MCF 10A (cell line): ENCODE results near the gene TMEM170A. TPM values are rescaled to one million over a fixed set of nuclear protein-coding genes. Genes with fewer than 3 reads are reported as not detected.

ENCODE experiments used
- BruUV-seq: library from RNA; stranded (reverse); fragments of 400-500 nt; replicated peaks from 2 replicates; lab custom pipeline; 2021; lab: Mats Ljungman, UMichigan
- CTCF ChIA-PET: fragments of 300-600 bp; sonication (Branson Sonifier 250); formaldehyde crosslinking; extraction: SDS; loops from one replicate; lab custom pipeline; 2021; ENCODE audit warnings: antibody characterized with exemption, inconsistent platforms; lab: Yijun Ruan, JAX
- POLR2A ChIA-PET: fragments of 300-600, 350-650 bp; sonication (Branson Sonifier 250); formaldehyde crosslinking; extraction: SDS; loops from one replicate; lab custom pipeline; 2020; ENCODE audit warnings: antibody characterized with exemption, inconsistent platforms; lab: Yijun Ruan, JAX
- DNase-seq: peaks from one replicate; pipeline ENCODE4 v3.0.0-alpha.2; 2018; ENCODE audit not compliant: unreplicated experiment
- H3K27ac Mint-ChIP-seq: one replicate; pipeline ENCODE4 v1.8.0; 2022; ENCODE audit warnings: mild to moderate bottlenecking, low read depth, mixed read lengths; ENCODE audit not compliant: unreplicated experiment
- H3K27me3 Mint-ChIP-seq: one replicate; pipeline ENCODE4 v1.8.0; 2022; ENCODE audit warnings: mixed read lengths; ENCODE audit not compliant: insufficient read depth, unreplicated experiment
- H3K36me3 Mint-ChIP-seq: one replicate; pipeline ENCODE4 v1.8.0; 2022; ENCODE audit warnings: mild to moderate bottlenecking, moderate library complexity, mixed read lengths; ENCODE audit not compliant: insufficient read depth, unreplicated experiment
- H3K4me1 Mint-ChIP-seq: one replicate; pipeline ENCODE4 v1.8.0; 2022; ENCODE audit warnings: mixed read lengths; ENCODE audit not compliant: insufficient read depth, unreplicated experiment
- H3K4me3 Mint-ChIP-seq: one replicate; pipeline ENCODE4 v1.8.0; 2022; ENCODE audit warnings: mild to moderate bottlenecking, moderate library complexity, mixed read lengths; ENCODE audit not compliant: unreplicated experiment
- H3K9me3 Mint-ChIP-seq: one replicate; pipeline ENCODE4 v1.8.0; 2022; ENCODE audit warnings: mixed read lengths; ENCODE audit not compliant: unreplicated experiment
- CTCF ChIP-seq: fragments of 200-600 bp; IDR thresholded peaks from one replicate; pipeline ENCODE4 v1.8.0; 2022; ENCODE audit warnings: antibody characterized with exemption, mild to moderate bottlenecking; ENCODE audit not compliant: unreplicated experiment
- intact Hi-C: fragments of 100-400 bp; cut with micrococcal nuclease; formaldehyde crosslinking; loops from 2 replicates; pipeline ENCODE4 v1.14.1; 2022
- total RNA-seq: library from RNA; stranded (reverse); gene quantifications from 2 replicates; pipeline ENCODE4 v1.2.3, GENCODE V29; 2022

TMEM170A gene
- total RNA-seq, 1 experiment from 2014 or later = 20.1 TPM

DNA sequence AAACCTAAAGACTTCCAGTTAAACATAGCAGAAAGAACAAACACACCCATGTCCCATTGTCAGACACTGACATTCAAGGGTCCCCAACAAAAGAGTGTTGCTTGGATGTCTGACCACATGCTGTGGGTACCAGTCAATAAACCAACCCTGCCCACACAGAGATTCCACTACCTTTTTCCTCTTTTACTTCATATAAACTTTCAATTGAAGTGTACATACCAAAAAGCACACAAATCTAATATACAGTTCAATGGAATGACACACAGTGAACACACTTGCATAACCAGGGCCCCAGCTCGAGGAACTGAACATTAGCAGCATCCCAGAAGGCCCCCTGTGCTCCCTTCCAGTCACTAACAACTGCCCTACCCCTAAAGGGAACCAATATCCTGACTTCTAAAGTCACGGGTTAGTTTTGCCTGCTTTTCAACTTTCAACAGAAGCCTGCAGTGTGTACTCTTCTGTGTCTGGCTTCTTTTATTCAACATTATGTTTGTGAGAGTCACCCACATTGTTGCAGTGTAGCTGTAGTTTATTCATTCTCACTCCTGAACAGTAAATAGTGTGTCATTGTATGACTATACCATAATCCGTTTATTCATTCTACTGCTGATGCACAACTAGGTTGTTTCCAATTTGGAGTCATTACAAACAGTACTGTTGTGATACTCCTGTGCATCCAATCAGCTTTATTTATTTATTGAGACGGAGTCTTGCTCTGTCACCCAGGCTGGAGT is 49.2 kb downstream of the TMEM170A start:
- ChIA-PET CTCF (interaction anchor here (0.6 to 0.8 kb wide), 3 partner anchors 56 to 390 kb away, joined by 3 to 4 read pairs (median 3); no protein-coding TSS in a partner anchor), POLR2A (interaction anchor here (0.7 kb wide), 1 partner anchor 15 kb away, joined by 3 read pairs; no protein-coding TSS in a partner anchor)
- peaks cover 38% of the 10 kb centered on the region for H3K36me3 Mint-ChIP-seq
- H3K27ac Mint-ChIP-seq = no peak overlapping the region
- DNase-seq = no peak
- BruUV-seq = no TSS peak
- intact Hi-C loops = no loop called here
- H3K4me1 Mint-ChIP-seq = peaks cover 8% of the 10 kb centered on the region
- H3K9me3 Mint-ChIP-seq = no peaks in the 10 kb centered on the region
- H3K27me3 Mint-ChIP-seq = no peaks in the 10 kb centered on the region
- TF ChIP-seq CTCF = no peak
- H3K4me3 Mint-ChIP-seq = no peak overlapping the region

DNA sequence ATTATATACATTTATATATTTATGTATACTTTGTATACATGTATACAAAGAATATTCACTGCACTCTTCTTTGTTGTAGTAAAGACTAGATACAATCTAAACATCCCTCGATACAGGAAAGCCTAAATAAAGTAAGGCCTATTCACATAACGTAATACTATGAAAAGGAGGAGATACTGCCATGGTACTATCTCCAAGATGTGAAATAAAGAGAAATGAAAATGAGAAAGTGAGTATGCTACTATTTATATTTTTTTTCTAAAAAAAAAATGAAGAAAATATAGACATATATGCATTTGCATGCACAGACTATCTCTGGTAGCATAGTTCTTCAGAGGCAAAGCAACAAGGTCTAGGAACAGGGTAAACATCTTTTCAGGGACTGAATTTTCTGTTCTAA is 50.5 kb downstream of the TMEM170A start:
- CTCF ChIA-PET = interaction anchor here (0.8 to 0.9 kb wide), 2 partner anchors 12 to 214 kb away, joined by 3 to 4 read pairs; no protein-coding TSS in a partner anchor
- no TSS peak for BruUV-seq
- TF ChIP-seq CTCF = no peak
- POLR2A ChIA-PET = interaction anchor here (0.6 kb wide), 1 partner anchor 18 kb away, joined by 3 read pairs; no protein-coding TSS in a partner anchor
- Mint-ChIP-seq H3K27ac (no peak overlapping the region), H3K27me3 (no peaks in the 10 kb centered on the region), H3K9me3 (no peaks in the 10 kb centered on the region), H3K4me3 (no peak overlapping the region), H3K4me1 (peaks cover 8% of the 10 kb centered on the region), H3K36me3 (peaks cover 52% of the 10 kb centered on the region)
- DNase-seq = no peak
- intact Hi-C loops = no loop called here

DNA sequence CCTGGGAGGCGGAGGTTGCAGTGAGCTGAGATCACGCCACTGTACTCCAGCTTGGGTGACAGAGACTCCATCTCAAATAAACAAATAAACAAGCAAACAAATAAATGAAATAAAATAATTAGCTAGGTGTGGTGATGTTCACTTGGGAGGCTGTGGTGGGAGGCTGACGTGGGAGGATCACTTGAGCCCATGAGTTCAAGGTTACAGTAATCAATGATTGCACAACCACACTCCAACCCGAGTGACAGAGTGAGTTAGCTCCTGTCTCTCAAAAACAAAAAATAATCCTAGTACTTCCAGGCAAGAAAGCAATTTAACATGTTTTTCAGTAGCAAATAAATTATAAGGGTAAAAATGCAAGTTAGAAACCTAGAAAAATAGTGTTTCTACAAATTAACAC is 57.5 kb downstream of the TMEM170A start:
- Mint-ChIP-seq H3K4me1 (no peaks in the 10 kb centered on the region), H3K36me3 (peaks cover 67% of the 10 kb centered on the region), H3K9me3 (no peaks in the 10 kb centered on the region), H3K27ac (no peak overlapping the region), H3K27me3 (no peaks in the 10 kb centered on the region), H3K4me3 (no peak overlapping the region)
- intact Hi-C loops = no loop called here
- POLR2A ChIA-PET = no interaction called here
- no peak for DNase-seq
- CTCF ChIA-PET = interaction anchor here (0.6 to 8.5 kb wide), 3 partner anchors 26 to 209 kb away, joined by 3 to 117 read pairs (median 3); no protein-coding TSS in a partner anchor
- TF ChIP-seq CTCF = no peak
- BruUV-seq = no TSS peak

DNA sequence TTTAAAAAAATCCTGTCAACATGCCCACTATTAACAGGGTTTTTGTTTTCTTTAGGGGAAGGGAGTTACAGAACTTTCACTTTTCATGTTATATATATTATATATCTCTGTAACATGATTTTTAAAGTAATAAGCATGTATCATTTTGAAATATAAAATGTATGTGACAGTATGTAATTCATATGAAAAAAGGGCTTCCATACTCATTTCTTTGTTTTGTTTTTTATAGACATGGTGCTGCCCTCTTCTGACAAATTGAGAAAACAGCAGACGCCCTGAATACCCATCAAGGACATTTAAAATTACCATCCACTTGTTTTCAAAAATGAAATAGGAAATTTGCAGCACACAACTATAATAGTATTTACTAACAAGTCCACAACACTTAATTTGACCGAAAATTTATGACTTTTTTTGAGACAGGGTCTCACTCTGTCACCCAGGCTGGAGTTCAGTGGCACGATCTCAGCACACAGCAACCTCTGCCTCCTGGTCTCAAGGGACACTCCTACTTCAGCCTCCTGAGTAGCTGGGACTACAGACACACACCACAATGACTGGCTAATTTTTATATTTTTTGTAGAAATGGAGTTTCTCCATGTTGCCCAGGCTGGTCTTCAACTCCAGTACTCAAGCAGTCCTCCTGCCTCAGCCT is 61.5 kb downstream of the TMEM170A start:
- peaks cover 44% of the 10 kb centered on the region for H3K36me3 Mint-ChIP-seq
- H3K27me3 Mint-ChIP-seq = no peaks in the 10 kb centered on the region
- no peak overlapping the region for H3K4me3 Mint-ChIP-seq
- DNase-seq = peak; percentile 47
- H3K4me1 Mint-ChIP-seq = peaks cover 5% of the 10 kb centered on the region
- H3K9me3 Mint-ChIP-seq = no peaks in the 10 kb centered on the region
- no TSS peak for BruUV-seq
- CTCF ChIA-PET = interaction anchor here (0.6 to 8.5 kb wide), 21 partner anchors 8 to 1030 kb away, joined by 3 to 117 read pairs (median 4); partner anchors contain the start of gene TMEM170A
- TF ChIP-seq CTCF = peak; percentile 56
- intact Hi-C loops = loop anchor here (1.0 to 5.0 kb wide), 3 partner anchors 18 to 204 kb away; no protein-coding TSS in a partner anchor
- no peak overlapping the region for H3K27ac Mint-ChIP-seq
- POLR2A ChIA-PET = interaction anchor here (1.1 to 2.1 kb wide), 2 partner anchors 25 to 97 kb away, joined by 3 to 8 read pairs; no protein-coding TSS in a partner anchor
